Esophagus squamous epithelium (tissue), 5 donors: ENCODE measurements around the gene GLB1L3. TPM values are rescaled to one million over a fixed set of nuclear protein-coding genes. Genes with fewer than 3 reads are reported as not detected.
"Not testable (repeated sequence)": the region's sequence is repeated elsewhere in the genome, so short reads cannot be mapped to it uniquely, and the experiment has no call there.

Experiments
- DNase-seq: peaks from one replicate; lab custom pipeline; 2025; lab: John Stamatoyannopoulos, UW
- H3K27ac ChIP-seq, 4 donors: fragments of 200-600 bp; sonication (generic); one replicate each; pipeline ENCODE4 v1.5.1; 2016 to 2019; ENCODE audit warnings: mild to moderate bottlenecking in 1 of 4
- H3K27me3 ChIP-seq, 4 donors: fragments of 200-600 bp; sonication (generic); 1 replicate in 3 of 4; 2 replicates in 1 of 4; pipeline versions ENCODE4 v1.5.1 to v1.6.0; 2017 to 2021; ENCODE audit warnings: antibody characterized with exemption in 1 of 4
- H3K36me3 ChIP-seq, 3 donors: fragments of 200-600 bp; sonication (generic); one replicate each; pipeline ENCODE4 v1.5.1; 2016 to 2019
- H3K4me1 ChIP-seq, 3 donors: fragments of 200-600 bp; sonication (generic); one replicate each; pipeline ENCODE4 v1.5.1; 2017 to 2019
- H3K4me3 ChIP-seq, 4 donors: fragments of 200-600 bp; sonication (generic); 1 replicate in 3 of 4; 2 replicates in 1 of 4; pipeline ENCODE4 v1.5.1; 2016 to 2019; ENCODE audit warnings: mild to moderate bottlenecking in 2 of 4, moderate library complexity in 1 of 4
- H3K9me3 ChIP-seq, 3 donors: fragments of 200-600 bp; sonication (generic); one replicate each; pipeline ENCODE4 v1.5.1; 2016 to 2019
- CTCF ChIP-seq, 6 experiments: fragments of 450-650 bp in 4 of 6; fragments of 200-600 bp in 2 of 6; sonication (generic) in 2 of 6; IDR thresholded peaks; one replicate each; pipeline ENCODE4 v1.5.1; 2016 to 2019; ENCODE audit warnings: antibody characterized with exemption in 6 of 6, mild to moderate bottlenecking in 4 of 6, moderate library complexity in 4 of 6
- POLR2A ChIP-seq, 4 donors: fragments of 450-650 bp; IDR thresholded peaks; one replicate each; pipeline ENCODE4 v1.6.1; 2017; ENCODE audit warnings: antibody characterized with exemption in 4 of 4, mild to moderate bottlenecking in 4 of 4, moderate library complexity in 3 of 4
- WGBS, 2 donors: methylation state at CpG; one replicate each; pipeline ENCODE4 v1.1.5; 2018; 5-methylcytosine and 5-hydroxymethylcytosine counted together
- intact Hi-C: fragments of 100-400 bp; cut with DNase I; formaldehyde crosslinking; loops from one replicate; pipeline ENCODE4 v1.15.0; 2022
- total RNA-seq, 4 donors: library from RNA; depleted of rRNA; stranded (reverse); fragments of >200 nt; gene quantifications; one replicate each; pipeline ENCODE4 v1.1.0, GENCODE V29; 2016
- donor health status: DM: yes; HTN: yes; CAD: no.

Gene GLB1L3
- total RNA-seq, 4 donors from 2014 or later = under 0.01 TPM; not detected in 3

GRCh38 chr11:134254433-134255183 is 21.6 kb upstream of the GLB1L3 start:
- no peaks in the 10 kb centered on the region for H3K9me3 ChIP-seq
- WGBS, 2 donors = 66 to 69% methylated on average over 3 of the region's 3 CpGs

GRCh38 chr11:134255184-134255561 is 21.0 kb upstream of the GLB1L3 start:
- H3K9me3 ChIP-seq, H3K27me3 ChIP-seq, H3K27ac ChIP-seq, DNase-seq, H3K4me3 ChIP-seq, intact Hi-C loops: not testable (repeated sequence)
- Histone ChIP-seq H3K36me3 (peaks cover 0 to 53% (median 4%) of the 10 kb centered on the region in 3 donors), H3K4me1 (peaks cover 11 to 31% (median 15%) of the 10 kb centered on the region in 3 donors)
- WGBS, 2 donors = 94 to 97% methylated on average over 5 of the region's 5 CpGs

More at GRCh38 chr11:134254433-134255183, 21.6 kb upstream of the GLB1L3 start:
- TF ChIP-seq CTCF (IDR thresholded peaks at IDR 0.05) = no peak
- TF ChIP-seq POLR2A (IDR thresholded peaks at IDR 0.05) = no peak
- H3K27me3 ChIP-seq = no peaks in the 10 kb centered on the region
- peak overlapping the region in 3 of 4 donors; percentile 68 to 97 (median 87) for H3K4me3 ChIP-seq
- no peak overlapping the region for H3K27ac ChIP-seq
- intact Hi-C loops = no loop called here
- peaks cover 11 to 31% (median 15%) of the 10 kb centered on the region in 3 donors for H3K4me1 ChIP-seq
- no peak for DNase-seq
- H3K36me3 ChIP-seq = peaks cover 0 to 53% (median 4%) of the 10 kb centered on the region in 3 donors

GRCh38 chr11:134257101-134257500 is 19.1 kb upstream of the GLB1L3 start:
- Histone ChIP-seq H3K36me3 (peaks cover 0 to 60% (median 22%) of the 10 kb centered on the region in 3 donors), H3K4me3 (no peak overlapping the region), H3K27me3 (no peaks in the 10 kb centered on the region), H3K4me1 (peaks cover 6 to 21% (median 11%) of the 10 kb centered on the region in 3 donors), H3K27ac (no peak overlapping the region), H3K9me3 (no peaks in the 10 kb centered on the region)
- intact Hi-C loops = no loop called here
- no peak for DNase-seq
- TF ChIP-seq POLR2A (IDR thresholded peaks at IDR 0.05) (no peak), CTCF (IDR thresholded peaks at IDR 0.05) (no peak)
- 75 to 91% methylated on average over 2 to 11 of the region's 11 CpGs for WGBS, 2 donors

- DNase-seq = no peak
- intact Hi-C loops = no loop called here
- H3K27ac ChIP-seq = no peak overlapping the region
- H3K4me3 ChIP-seq = no peak overlapping the region
- H3K27me3 ChIP-seq = no peaks in the 10 kb centered on the region
- 82 to 85% methylated on average over 3 to 4 of the region's 4 CpGs for WGBS, 2 donors
- H3K4me1 ChIP-seq = peaks cover 0 to 15% (median 8%) of the 10 kb centered on the region in 3 donors
- H3K36me3 ChIP-seq = peaks cover 0 to 74% (median 28%) of the 10 kb centered on the region in 3 donors
- TF ChIP-seq CTCF (IDR thresholded peaks at IDR 0.05) (no peak), POLR2A (IDR thresholded peaks at IDR 0.05) (no peak)
- no peaks in the 10 kb centered on the region for H3K9me3 ChIP-seq
Observed at GRCh38 chr11:134258577-134258976, 17.6 kb upstream of the GLB1L3 start.

- H3K27ac ChIP-seq = no peak overlapping the region
- TF ChIP-seq POLR2A (IDR thresholded peaks at IDR 0.05) (no peak), CTCF (IDR thresholded peaks at IDR 0.05) (no peak)
- intact Hi-C loops = no loop called here
- no peak for DNase-seq
- no peaks in the 10 kb centered on the region for H3K27me3 ChIP-seq
- H3K9me3 ChIP-seq = no peaks in the 10 kb centered on the region
- peaks cover 0 to 90% (median 28%) of the 10 kb centered on the region in 3 donors for H3K36me3 ChIP-seq
- H3K4me1 ChIP-seq = no peaks in the 10 kb centered on the region
- H3K4me3 ChIP-seq = no peak overlapping the region
Observed at GRCh38 chr11:134260503-134260902, 15.7 kb upstream of the GLB1L3 start.
